OCI-LY1 (cell line): ENCODE data around the gene ADAMTS17.

ENCODE experiments used
- CTCF ChIP-seq: fragments of 200-600 bp; sonication (generic), shearing (Covaris generic); IDR thresholded peaks from 2 replicates; pipeline ENCODE4 v1.5.1; 2017; ENCODE audit warnings: mild to moderate bottlenecking, antibody characterized with exemption, low read length, moderate library complexity, mixed read lengths
- EZH2 ChIP-seq: fragments of 200-600 bp; sonication (generic), shearing (Covaris generic); IDR thresholded peaks from 2 replicates; pipeline ENCODE4 v1.8.0; 2017; ENCODE audit warnings: borderline replicate concordance, mixed run types, mild to moderate bottlenecking, antibody characterized with exemption, low read length, moderate library complexity, mixed read lengths

- TF ChIP-seq CTCF (no peak), EZH2 (no peak)
Measured at GRCh38 chr15:100227781-100228180, 114.0 kb downstream of the ADAMTS17 start.
